Esophagus (tissue), 2 donors: ENCODE results near the gene WDR86. TPM values are rescaled to one million over a fixed set of nuclear protein-coding genes. Genes with fewer than 3 reads are reported as not detected.

Source experiments
- H3K27ac ChIP-seq, 2 donors: one replicate each; pipeline ENCODE4 v1.5.1; 2013; ENCODE audit warnings: low read depth in 2 of 2, mild to moderate bottlenecking in 2 of 2, inconsistent platforms in 1 of 2, low read length in 1 of 2, moderate library complexity in 1 of 2
- H3K27me3 ChIP-seq, 2 donors: one replicate each; pipeline ENCODE4 v1.6.1; 2013; ENCODE audit warnings: low read length in 2 of 2, control low read depth in 1 of 2, mild to moderate bottlenecking in 1 of 2; ENCODE audit not compliant: insufficient read depth in 2 of 2, control insufficient read depth in 1 of 2
- H3K36me3 ChIP-seq, 2 donors: one replicate each; pipeline ENCODE4 v1.6.1; 2013; ENCODE audit warnings: low read length in 1 of 2; ENCODE audit not compliant: control insufficient read depth in 2 of 2, insufficient read depth in 2 of 2
- H3K4me1 ChIP-seq, 2 donors: one replicate each; pipeline ENCODE4 v1.6.1; 2013; ENCODE audit warnings: low read length in 1 of 2; ENCODE audit not compliant: control insufficient read depth in 2 of 2, insufficient read depth in 2 of 2
- H3K4me3 ChIP-seq, 2 donors: one replicate each; pipeline ENCODE4 v1.5.1; 2013; ENCODE audit warnings: low read length in 2 of 2, mild to moderate bottlenecking in 2 of 2, low read depth in 1 of 2, moderate library complexity in 1 of 2
- H3K9me3 ChIP-seq, 2 donors: one replicate each; pipeline ENCODE4 v1.6.1; 2013; ENCODE audit warnings: mild to moderate bottlenecking in 2 of 2, low read depth in 1 of 2, low read length in 1 of 2, moderate library complexity in 1 of 2; ENCODE audit not compliant: control insufficient read depth in 2 of 2, insufficient read depth in 1 of 2
- WGBS, 2 donors: extraction: QIAGEN DNeasy Blood & Tissue Kit; methylation state at CpG; one replicate each; pipeline ENCODE4 v1.1.7; 2013; 5-methylcytosine and 5-hydroxymethylcytosine counted together
- polyA plus RNA-seq, 2 donors: library from polyadenylated mRNA; stranded (reverse); fragments of 200-250 nt; gene quantifications; one replicate each; pipeline ENCODE4 v1.2.3, GENCODE V29; 2013
- donor health status: healthy with polysubstance abuse.
- donor health status: Bipolar disorder and iron deficiency.

Gene WDR86
- polyA plus RNA-seq, 2 donors, result 0.28 to 0.86 TPM

DNA sequence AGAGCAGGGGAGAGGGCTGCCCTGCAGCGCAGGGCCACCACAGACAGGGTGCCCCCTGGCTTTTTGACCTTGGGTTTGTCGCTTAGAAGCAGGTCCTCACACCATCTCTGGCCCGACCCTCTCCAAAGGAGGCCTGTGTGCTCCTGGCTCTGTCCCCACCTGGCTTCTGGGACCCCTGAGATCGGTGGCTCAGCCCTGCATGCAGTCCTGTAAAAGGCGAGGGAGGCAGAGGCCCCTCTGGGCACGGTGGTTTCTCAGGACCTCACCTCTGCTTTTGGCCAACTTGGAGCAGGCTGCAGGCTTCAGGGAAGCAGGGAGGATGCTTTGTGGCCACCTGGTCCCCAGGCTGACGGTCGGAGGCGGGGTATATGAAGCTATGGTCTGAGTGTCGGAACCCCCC lies 21.4 kb downstream of the WDR86 start:
- Histone ChIP-seq H3K36me3 (no peaks in the 10 kb centered on the region), H3K27me3 (no peaks in the 10 kb centered on the region), H3K4me3 (no peak overlapping the region), H3K9me3 (no peaks in the 10 kb centered on the region), H3K4me1 (no peaks in the 10 kb centered on the region), H3K27ac (no peak overlapping the region)
- 86 to 92% methylated on average over 10 of the region's 10 CpGs for WGBS, 2 donors

DNA sequence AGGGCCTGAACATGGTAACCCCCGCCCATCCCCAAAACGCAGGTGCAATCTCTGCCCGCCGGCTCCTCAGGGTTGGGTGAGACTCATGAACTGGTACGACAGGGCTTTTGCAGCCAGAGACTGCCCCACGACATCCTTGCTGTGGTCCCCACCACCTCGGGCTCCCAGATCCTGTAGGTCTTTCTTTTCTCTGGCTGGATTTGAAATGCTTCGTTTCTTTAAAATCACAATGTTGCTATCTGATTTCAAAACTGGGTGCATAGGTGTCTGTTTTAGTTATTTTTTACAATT lies 21.9 kb downstream of the WDR86 start:
- H3K4me1 ChIP-seq, result no peaks in the 10 kb centered on the region
- H3K36me3 ChIP-seq, result no peaks in the 10 kb centered on the region
- no peaks in the 10 kb centered on the region for H3K9me3 ChIP-seq
- H3K27ac ChIP-seq, result no peak overlapping the region
- 90 to 92% methylated on average over 8 of the region's 8 CpGs for WGBS, 2 donors
- no peak overlapping the region for H3K4me3 ChIP-seq
- H3K27me3 ChIP-seq, result no peaks in the 10 kb centered on the region

DNA sequence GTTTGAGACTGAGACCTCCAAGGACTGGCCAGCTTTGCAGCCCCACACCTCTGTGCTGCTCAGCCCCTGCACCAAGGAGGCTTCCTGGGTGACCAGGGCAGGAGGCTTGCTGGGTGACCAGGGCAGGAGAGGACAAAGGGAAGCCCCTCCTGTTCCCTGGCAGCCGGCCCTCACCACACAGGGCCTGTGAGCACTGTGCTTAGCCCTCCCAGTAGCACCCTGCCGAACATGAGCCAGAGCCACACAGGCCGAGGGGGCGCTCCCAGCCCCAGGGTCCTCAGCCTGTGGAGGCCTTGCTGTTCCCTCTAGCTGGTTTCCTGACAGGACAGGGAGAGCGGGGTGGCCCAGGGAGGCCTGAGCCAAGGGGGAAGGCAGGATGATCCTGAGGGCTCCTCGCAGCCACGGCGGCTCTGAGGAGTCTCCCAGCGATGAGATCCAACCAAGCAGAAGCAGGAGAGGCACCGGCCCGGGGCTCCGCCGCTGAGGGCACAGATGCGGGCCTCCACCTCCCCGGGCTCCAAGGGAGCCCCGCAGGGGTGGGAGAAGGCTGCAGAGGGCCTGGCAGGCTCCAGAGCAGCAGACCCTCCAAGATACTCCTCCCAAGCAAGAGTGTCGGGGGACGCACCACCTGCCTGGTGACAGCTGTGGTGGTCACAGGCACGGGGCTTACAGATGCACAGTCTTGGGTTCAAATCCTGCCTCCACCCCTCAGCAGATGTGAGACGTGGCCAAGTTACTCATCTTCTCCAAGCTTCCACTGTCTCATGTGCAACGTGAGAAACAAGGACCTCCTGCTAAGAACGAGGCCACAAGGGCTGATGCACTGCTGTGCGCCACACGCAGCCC lies 22.5 kb downstream of the WDR86 start:
- no peaks in the 10 kb centered on the region for H3K27me3 ChIP-seq
- H3K4me3 ChIP-seq, result no peak overlapping the region
- WGBS, 2 donors, result 88 to 90% methylated on average over 24 of the region's 24 CpGs
- no peaks in the 10 kb centered on the region for H3K9me3 ChIP-seq
- no peaks in the 10 kb centered on the region for H3K36me3 ChIP-seq
- H3K27ac ChIP-seq, result no peak overlapping the region
- no peaks in the 10 kb centered on the region for H3K4me1 ChIP-seq

DNA sequence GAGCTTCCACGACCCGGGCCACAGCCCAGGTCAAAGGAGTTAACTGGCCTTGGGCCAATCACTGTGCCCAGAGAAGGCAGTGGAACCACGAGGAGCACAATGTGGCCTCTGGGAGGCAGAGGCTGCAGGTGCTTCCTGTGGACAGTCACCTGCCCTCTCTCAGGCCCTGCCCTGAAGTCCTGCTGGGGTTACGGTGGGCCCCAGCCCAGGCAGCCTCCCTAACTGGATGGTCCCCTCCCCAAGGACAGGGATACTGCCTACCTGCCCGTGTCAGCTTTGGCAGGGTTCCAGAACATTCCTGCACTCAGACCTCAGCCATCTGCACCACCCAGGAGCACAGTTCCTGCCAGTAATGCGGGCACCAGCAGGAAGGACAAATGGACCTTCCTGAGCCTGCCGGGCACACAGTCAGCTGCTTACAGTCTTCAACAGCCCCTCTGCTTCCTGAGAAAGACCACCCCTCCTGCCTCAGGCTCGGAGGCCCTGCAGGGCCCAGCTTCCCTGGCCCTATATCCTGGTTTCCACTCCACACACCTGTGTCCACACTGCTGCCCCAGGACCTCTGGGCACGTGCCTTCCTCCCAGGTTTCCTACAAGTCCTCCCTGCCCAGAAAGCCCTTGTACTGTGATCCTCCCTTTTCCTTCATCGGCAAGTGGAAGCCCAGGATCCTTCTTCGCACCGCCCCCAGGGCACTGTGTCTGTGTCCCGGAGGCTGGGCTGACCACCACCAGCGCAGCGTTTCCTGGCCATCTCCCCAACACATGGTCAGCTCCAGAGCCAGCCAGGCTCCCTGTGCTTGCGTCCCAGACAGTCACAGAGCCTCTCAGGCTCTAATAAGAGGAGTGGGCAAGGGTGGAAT lies 23.3 kb downstream of the WDR86 start:
- H3K36me3 ChIP-seq, result no peaks in the 10 kb centered on the region
- H3K27me3 ChIP-seq, result peaks cover 0 to 2% of the 10 kb centered on the region in 2 donors
- H3K9me3 ChIP-seq, result no peaks in the 10 kb centered on the region
- H3K4me3 ChIP-seq, result no peak overlapping the region
- 68 to 70% methylated on average over 15 to 16 of the region's 16 CpGs for WGBS, 2 donors
- H3K4me1 ChIP-seq, result peaks cover 0 to 6% of the 10 kb centered on the region in 2 donors
- H3K27ac ChIP-seq, result no peak overlapping the region

DNA sequence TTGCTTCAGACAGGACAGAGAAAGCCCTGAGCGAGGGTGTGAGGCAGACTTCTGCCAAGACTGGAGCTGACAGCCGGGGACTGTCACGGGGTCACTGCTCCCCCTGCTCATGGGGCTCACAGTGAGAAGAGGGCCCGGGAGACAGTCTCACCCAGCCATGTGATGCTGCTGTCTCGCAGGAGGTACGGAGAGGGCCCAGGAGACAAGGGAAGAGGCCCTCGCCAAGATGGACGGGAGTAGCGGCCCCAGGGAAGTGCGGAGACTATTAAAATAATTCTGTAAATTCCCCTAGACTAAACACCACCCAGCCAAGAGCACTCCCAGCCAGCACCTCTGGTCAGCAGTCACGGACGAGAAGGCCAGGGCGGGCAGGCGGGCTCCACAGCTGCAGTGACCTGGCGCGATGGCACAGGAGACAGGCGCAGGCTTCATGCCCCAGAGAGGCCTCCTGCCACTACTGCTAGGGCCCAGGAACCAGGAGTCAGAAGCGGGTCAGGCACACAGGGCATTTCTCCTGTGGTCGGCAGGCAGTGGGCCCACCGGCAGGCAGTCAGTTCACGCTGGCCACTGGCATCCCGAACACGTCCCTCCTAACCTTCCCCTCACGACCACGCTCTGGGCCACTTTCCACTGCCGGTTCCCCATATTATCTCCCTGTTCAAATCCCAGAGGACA lies 24.1 kb downstream of the WDR86 start:
- Histone ChIP-seq H3K36me3 (no peaks in the 10 kb centered on the region), H3K27me3 (peaks cover 0 to 2% of the 10 kb centered on the region in 2 donors), H3K4me1 (peaks cover 0 to 6% of the 10 kb centered on the region in 2 donors), H3K4me3 (no peak overlapping the region), H3K27ac (no peak overlapping the region), H3K9me3 (no peaks in the 10 kb centered on the region)
- 83 to 88% methylated on average over 25 to 26 of the region's 26 CpGs for WGBS, 2 donors

DNA sequence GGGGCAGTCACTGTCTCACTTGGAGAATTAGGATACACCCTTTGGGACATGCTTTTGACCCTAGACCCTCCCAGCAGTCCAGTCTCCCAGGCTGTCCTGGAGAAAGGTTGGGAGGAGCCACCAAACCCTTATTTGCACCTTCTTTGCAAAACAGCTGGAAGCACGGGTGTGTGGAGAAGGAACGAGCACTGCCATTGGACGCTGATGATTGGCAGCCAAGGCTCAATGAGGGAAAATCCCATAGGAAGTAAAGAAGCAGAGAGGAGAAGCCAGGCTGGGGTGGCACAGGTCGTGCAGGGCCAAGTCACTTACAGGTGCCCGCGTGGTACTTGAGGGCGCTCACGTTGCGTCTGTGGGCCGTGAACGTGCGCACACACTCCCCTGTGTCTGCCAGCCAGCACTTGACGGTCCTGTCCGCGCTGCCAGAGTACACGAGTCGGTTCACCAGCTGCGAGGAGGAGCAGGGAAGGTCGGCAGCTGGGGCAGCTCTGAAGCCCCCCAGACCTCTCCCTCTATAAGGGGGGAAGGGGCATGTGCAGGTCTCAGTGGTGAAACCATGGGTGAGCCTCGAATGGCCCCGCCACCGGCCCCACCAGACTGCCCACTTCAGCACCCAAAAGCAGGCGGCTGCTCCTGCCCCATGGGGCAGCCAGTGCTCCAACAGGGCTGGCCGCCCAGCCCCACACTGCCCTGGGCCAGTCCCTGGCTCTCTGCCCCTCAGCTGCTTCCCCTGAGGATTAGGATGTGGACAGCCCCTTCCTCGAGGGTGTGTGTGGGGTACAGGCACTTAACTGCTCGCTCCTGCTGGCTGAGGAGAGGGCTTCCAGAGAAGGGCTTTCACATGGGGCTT lies 24.8 kb downstream of the WDR86 start:
- Histone ChIP-seq H3K27ac (no peak overlapping the region), H3K9me3 (no peaks in the 10 kb centered on the region), H3K36me3 (no peaks in the 10 kb centered on the region), H3K4me1 (peaks cover 0 to 6% of the 10 kb centered on the region in 2 donors), H3K27me3 (peaks cover 0 to 2% of the 10 kb centered on the region in 2 donors), H3K4me3 (no peak overlapping the region)
- WGBS, 2 donors, result 83 to 86% methylated on average over 26 of the region's 26 CpGs

DNA sequence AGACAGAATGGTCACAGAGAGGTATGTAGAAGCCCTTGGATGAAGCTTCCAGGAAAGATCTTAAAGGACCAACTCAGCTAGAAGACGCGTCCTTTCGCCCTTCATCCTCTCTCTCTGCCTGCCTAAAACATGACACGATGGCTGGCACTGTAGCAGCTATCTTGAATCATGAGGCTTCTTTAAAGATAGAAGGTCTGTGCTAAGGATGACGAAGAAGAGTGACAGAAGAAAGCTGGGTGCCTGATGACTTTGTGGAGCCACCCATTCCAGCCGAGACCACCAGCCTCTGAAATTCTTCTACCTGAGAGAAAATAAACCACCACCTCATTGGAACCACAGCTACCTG lies 25.5 kb downstream of the WDR86 start:
- Histone ChIP-seq H3K4me3 (no peak overlapping the region), H3K27me3 (peaks cover 0 to 2% of the 10 kb centered on the region in 2 donors)
- WGBS, 2 donors, result 77 to 91% methylated on average over 6 of the region's 6 CpGs

DNA sequence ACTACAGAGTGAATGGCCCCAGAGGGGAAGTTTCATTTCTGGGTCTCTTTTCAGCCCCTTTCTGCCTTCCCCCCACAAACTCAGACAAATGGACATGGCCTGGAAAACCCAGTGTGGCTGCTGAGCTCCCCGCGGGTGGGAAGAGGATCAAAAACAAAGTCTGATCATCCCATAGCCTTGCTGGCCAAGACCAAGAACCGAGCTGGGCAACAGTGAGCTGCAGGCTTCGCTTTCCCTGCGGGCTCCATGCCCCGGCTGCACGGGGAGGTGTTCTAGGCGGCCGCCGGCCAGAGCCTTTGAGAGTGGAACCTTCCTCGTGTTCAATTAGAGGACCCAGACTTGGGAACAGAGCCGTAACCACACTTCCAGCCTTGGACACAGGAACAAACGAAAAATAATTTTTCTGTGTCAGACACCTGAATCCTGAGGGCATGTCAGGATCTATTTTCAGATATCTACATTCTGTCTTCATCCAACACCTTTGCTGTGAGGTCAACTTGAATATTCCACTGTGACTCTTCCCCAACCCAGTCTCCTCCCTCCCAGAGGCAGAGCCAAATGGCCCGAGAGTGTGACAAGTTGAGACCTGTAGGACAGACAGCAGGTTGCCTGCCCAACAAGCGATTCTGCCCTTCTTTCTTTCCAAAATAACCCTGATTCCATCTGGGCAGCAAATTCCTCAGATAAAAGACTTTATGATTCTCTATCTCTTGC lies 26.0 kb downstream of the WDR86 start:
- peaks cover 0 to 2% of the 10 kb centered on the region in 2 donors for H3K36me3 ChIP-seq
- no peaks in the 10 kb centered on the region for H3K9me3 ChIP-seq
- peaks cover 0 to 6% of the 10 kb centered on the region in 2 donors for H3K4me1 ChIP-seq
- WGBS, 2 donors, result 65 to 83% methylated on average over 15 of the region's 15 CpGs
- peaks cover 0 to 2% of the 10 kb centered on the region in 2 donors for H3K27me3 ChIP-seq
- H3K4me3 ChIP-seq, result no peak overlapping the region
- no peak overlapping the region for H3K27ac ChIP-seq

More for the DNA sequence above, 25.5 kb downstream of the WDR86 start:
- H3K36me3 ChIP-seq, result no peaks in the 10 kb centered on the region
- H3K27ac ChIP-seq, result no peak overlapping the region
- peaks cover 0 to 6% of the 10 kb centered on the region in 2 donors for H3K4me1 ChIP-seq
- no peaks in the 10 kb centered on the region for H3K9me3 ChIP-seq
